OCI-M2 (cell line): ENCODE results near the gene TSPAN14.
"Not testable (repeated sequence)": the region's sequence is repeated elsewhere in the genome, so short reads cannot be mapped to it uniquely, and the experiment has no call there.

Experiments
- DNase-seq: peaks from one replicate; lab custom pipeline; 2025; ENCODE audit not compliant: unreplicated experiment; lab: John Stamatoyannopoulos, UW

Gene TSPAN14

GRCh38 chr10:80520661-80521470, 66.8 kb downstream of the TSPAN14 start:
- no peak for DNase-seq

DNA sequence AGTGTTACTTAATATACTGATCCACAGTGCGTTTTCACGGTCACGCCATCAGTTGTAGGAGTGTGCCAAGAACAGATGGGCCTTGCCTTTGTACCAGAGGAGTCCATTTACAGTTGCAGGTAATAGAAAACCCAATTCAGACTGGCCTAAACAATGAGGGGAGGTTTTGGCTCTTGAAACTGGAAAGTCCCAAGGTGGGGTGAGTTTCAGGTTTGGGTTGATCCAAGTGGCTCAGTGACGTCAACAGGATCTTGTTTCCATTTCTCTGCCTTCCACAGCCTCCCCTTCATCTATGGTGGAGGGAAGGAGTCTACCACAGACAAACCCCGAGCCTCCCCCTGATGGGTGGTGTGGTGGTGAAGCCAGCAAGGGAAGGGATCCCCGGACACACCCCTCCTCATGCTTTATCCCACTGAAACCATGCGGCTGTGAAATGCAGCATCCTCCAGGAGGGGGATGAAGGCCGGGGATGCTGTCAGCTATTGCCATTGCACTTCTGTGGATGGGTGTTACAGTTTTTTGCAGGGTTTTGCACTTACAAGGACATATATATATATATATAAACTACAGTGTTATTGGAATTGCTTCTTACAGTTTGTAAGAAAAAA, 68.8 kb downstream of the TSPAN14 start:
- DNase-seq, result no peak

GRCh38 chr10:80523773-80524172, 69.7 kb downstream of the TSPAN14 start:
- no peak for DNase-seq

DNA sequence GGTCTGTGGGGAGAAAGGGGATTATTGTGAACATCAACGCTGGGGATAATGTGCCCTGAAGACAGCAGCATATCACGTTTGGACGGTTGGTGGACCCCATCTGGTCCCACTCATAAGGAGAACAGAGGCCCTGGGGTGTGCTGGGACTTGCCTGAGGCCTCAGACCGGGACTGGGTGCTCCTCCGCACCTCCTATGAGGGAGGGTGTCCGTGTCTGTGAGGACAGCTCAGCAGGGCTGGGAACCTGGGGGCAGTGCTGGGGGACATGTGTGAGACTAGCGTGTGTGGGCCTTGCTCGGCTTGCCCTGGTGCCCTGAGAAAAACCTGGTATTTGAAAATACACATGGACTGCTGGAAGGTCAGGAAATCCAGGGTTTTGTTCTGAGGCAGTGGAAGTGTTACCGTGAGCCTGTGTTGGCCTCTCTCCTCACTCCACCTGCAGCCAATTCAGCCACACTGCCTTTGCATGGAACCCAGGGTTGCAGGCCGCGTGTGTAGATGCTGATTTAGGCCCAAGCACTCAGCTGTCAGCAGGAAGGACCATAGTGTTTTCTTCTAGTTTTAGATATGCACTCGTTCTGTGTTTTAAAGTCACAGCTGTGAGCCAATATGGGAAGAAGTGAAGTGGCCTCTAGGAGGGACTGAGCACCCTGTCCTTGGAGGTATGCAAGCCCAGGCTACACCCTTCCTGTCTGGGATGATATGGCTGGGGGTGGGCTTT, 70.2 kb downstream of the TSPAN14 start:
- no peak for DNase-seq

GRCh38 chr10:80526218-80526617, 72.1 kb downstream of the TSPAN14 start:
- DNase-seq, result no peak

DNA sequence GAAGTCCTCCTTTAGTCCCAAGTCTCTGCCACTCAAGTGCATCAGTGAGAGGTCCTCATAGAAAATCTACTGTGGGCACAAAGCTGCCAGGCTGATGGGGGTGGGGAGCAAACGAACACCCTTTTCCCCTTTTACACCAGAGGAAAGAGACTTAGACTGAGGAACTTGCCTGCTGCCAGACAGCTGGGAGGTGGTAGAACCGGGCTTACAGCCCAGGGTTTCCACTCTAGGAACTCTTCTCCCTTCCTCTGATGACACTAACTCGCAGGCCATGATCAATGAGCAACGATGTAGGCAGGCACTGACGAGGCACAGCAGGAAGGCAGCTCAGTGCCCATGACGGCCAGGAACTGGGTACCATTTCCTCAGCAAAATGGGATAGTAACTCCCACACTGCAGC, 72.6 kb downstream of the TSPAN14 start:
- no peak for DNase-seq

DNA sequence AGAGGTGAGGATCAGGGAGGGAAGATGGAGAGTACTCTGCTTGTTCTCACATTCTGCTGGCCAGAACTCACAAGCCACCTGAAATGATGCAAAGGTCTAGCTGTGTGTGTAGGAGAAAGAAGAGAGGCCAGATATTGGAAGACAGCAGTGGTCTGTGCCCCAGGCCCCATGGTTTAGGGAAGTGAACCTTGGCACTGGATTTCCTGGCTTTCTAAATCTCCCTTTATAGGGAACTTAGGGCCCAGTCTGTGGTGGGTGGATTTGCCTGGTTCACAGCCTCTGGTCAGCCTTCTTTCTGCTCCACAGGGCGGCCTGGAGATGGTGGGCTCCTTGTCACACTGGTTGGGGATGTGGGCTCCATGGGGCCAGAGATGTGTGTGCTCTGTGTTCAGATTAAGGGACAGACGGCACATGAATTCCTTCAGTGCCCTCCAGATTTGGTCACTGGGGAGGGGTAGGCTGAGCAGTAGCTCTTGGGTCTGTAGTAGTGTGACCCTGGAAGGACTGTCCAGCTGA, 74.1 kb downstream of the TSPAN14 start:
- DNase-seq, result no peak

- DNase-seq, result no peak
Measured at GRCh38 chr10:80528901-80529300, 74.8 kb downstream of the TSPAN14 start.

DNA sequence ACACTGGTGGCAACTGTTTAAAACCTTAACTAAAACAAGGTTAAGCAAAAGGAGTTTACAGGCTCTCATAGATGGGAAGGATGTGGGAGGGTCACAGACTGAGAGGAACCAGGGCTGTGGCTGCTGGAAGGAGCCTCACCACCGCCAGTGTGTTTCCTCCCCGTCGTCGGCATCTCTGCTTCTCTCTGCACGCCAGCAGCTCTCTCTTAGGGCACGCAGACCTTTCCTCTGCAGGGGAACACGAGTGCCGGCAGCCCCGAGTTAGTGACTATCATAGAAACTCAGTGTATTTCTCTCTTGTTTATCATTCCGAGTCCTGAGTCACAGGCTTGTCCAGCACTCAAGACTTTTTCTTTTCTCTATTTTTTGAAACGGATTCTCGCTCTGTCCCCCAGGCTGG, 75.5 kb downstream of the TSPAN14 start:
- no peak for DNase-seq

DNA sequence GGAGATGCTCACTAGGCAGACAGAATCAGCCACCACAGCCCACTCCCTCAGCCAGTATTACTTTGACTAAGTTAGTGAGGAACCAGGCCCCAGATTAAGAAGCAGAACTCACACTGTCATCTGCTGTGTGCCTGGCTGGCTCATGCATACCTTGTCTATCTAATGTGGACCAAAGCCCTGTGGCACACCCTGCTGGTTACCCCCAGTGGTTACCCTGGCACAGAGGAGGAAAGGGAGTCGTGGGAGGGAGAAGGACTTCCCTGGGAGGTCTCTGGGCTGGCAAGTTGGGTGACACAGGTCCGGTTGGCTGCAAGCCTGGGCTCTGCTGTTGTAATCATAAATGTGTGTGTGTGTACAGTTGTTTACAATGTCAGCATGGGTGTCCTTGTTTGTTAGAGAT, 76.1 kb downstream of the TSPAN14 start:
- no peak for DNase-seq

GRCh38 chr10:80530816-80531215, 76.7 kb downstream of the TSPAN14 start:
- DNase-seq, result no peak

DNA sequence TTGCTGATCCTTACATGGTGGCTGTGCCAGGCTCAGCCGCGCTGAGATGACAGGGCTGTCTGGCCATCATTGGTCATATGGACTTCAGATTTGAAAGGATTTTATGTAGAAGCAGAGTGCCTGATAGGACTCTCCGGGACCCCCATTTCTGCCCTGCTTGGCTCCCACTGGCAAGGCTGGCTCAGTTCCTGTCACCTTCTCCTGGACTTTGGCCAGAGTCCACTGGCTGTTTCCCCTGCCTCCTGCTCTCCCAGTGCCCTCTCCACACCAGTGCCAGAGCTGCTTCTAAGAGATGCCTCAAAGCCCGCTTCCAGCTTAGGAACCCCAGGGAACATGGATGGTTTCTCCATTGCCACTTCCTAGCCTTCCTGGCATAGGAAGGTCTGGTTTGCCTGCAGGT, 78.5 kb downstream of the TSPAN14 start:
- no peak for DNase-seq

GRCh38 chr10:80534059-80534458, 79.9 kb downstream of the TSPAN14 start:
- not testable (repeated sequence) for DNase-seq

- DNase-seq, result not testable (repeated sequence)
Measured at GRCh38 chr10:80534646-80535045, 80.5 kb downstream of the TSPAN14 start.

- DNase-seq, result no peak
Measured at GRCh38 chr10:80535671-80536360, 81.7 kb downstream of the TSPAN14 start.

DNA sequence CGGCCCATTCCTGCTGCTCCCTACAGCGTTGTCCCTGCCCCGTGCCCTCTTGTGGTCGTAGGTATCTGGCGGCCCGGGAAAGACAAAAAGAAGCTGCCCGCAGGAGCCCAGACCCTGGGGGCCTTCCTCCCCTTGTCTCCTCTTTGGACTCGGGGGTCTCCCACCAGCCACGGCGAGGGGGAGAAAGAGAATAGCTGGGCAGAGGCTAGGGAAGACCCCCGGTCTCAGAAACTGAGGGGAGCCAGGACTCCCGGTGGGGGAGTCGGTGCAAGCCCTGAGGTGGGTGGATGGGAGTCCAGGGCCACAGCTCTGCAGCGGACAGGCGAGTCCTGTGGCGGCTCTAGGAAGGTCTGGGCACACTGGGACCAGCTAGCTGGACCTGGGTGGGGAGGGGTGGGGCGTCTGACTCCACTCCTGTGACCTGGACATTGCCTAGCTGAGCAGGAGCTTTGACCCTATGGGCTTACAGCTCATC, 82.3 kb downstream of the TSPAN14 start:
- no peak for DNase-seq

DNA sequence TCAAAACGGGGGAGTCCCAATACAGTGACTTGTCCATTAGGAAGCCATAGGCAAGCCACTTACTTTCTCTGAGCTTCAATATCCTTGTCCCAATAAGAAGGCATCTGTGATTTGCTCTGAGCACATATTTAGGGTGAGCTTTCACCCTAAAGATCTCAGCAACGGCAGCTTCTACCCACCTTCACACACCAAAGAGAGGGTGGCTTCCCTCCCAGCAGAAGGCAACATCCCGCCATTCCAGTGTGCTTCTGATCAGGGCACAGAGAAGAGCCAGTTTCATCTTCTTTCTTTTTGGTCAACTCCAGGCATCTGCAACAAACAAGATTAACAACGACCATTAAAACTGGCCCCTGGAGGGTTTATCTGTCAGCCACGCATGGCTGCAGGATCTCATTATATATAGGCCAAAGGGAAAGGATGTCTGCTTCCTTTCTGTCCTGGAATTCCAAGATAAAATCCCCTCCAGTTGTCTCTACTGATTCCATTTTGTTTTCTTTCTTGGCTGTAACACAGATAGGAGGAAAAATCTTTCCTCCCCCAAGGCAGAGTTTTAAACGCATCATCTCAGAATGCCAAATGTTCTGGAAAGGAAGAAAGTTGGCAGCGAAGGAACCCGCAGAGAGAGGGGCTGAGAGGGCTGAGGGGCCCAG, 83.1 kb downstream of the TSPAN14 start:
- DNase-seq, result no peak

DNA sequence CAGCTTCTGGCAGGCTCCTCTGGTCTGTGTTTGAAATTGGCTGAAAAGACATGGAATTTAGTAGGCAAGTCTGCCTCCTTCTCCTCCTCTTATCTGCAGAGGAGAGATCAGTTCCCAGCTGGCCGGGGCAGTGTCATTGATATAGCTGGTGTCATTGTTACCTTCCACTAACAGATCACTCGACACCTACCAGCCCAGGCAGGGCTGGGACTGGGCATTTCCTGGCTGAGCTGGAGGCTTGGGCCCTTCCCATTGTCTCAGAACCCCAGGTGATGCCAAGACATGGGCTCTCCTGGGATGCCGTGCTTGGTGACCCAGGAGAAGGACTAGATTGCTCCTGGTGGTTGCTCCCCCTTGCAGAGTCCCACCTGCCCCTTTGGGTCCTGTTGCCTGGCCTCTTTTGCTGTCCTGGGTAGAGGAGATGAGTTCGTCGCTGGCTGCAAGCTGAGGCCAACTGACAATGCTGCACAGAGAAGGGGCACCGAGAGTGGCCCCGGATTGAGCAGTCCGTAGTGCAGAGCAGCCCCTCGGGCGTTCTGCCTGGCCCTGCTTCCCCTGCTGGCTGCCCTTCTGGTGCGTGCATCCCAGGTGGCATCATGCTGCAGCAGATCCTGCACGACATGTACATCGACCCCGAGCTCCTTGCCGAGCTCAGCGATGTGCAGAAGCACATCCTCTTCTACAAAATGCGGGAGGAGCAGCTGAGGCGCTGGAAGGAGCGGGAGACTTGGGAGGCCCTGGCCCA, 83.8 kb downstream of the TSPAN14 start, which contains the start of gene SH2D4B:
TSS of gene SH2D4B (plus strand) at position 167 of the 745 bp plus-strand sequence. CDS start at position 597, 430 bp downstream.
- no peak for DNase-seq

DNA sequence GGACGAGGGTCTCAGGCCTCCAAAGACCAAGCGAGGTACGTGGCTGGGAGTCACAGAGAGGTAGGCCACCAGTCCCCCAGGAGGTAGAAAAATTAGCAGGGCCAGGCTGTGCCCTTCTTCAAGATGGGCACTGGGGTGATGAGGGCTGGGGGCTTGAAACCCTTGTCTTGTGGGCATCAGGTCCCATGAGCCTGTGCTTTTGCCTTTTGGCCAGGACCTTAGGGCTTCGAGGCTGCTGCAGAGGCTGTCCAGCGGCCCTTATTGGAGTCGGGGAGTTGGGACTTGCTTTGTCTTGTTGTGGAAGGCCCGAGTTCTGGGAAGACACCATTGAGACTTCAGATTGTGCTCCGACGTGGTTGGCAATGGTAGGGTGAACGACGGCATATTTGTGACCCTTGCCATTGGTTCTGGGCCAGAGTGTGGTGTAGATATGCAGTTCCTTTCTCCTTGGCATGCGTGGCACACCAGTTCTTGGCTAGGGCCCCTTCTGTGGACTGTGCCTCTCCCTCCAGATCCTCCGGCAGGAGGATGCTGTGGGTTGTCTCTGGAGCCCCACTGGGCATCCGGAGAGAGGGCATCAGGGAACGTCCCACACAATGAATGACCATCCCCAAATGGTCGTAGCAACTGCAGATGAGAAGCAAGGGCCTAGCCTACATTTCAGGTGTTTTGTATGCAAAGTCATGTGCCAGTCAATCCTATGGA, 84.5 kb downstream of the TSPAN14 start:
- DNase-seq, result no peak
